Chondrocyte (in vitro differentiated cells): ENCODE data around the gene KHDC1. TPM values are rescaled to one million over a fixed set of nuclear protein-coding genes. Genes with fewer than 3 reads are reported as not detected.
"Not testable (repeated sequence)": the region's sequence is repeated elsewhere in the genome, so short reads cannot be mapped to it uniquely, and the experiment has no call there.

Experiments
- DNase-seq: peaks from one replicate; pipeline ENCODE4 v3.0.0; 2021; ENCODE audit warnings: mixed read lengths, low spot score
- H3K27ac Mint-ChIP-seq: one replicate; pipeline ENCODE4 v1.8.0; 2021; ENCODE audit warnings: mild to moderate bottlenecking, moderate library complexity, mixed read lengths; ENCODE audit not compliant: unreplicated experiment
- H3K27me3 Mint-ChIP-seq: 2 replicates; pipeline ENCODE4 v1.8.0; 2021; ENCODE audit warnings: low read depth, mixed read lengths
- H3K36me3 Mint-ChIP-seq: 2 replicates; pipeline ENCODE4 v1.8.0; 2021; ENCODE audit warnings: low read depth, mixed read lengths
- H3K4me1 Mint-ChIP-seq: 2 replicates; pipeline ENCODE4 v1.8.0; 2021; ENCODE audit warnings: low read depth, mild to moderate bottlenecking, mixed read lengths
- H3K4me3 Mint-ChIP-seq: one replicate; pipeline ENCODE4 v1.8.0; 2021; ENCODE audit warnings: mild to moderate bottlenecking, moderate library complexity, mixed read lengths; ENCODE audit not compliant: unreplicated experiment
- H3K9me3 Mint-ChIP-seq: 2 replicates; pipeline ENCODE4 v1.8.0; 2021; ENCODE audit warnings: low read depth, mixed read lengths
- CTCF ChIP-seq: fragments of 200-600 bp; sonication (generic); IDR thresholded peaks from 2 replicates; pipeline ENCODE4 v1.5.0; 2021; ENCODE audit warnings: antibody characterized with exemption, mild to moderate bottlenecking, moderate library complexity
- total RNA-seq: library from RNA; stranded (reverse); gene quantifications from 3 replicates; pipeline ENCODE4 v1.2.1, GENCODE V29; 2021

The KHDC1 gene
- total RNA-seq, 1 donor from 2014 or later: 4.0 TPM

DNA sequence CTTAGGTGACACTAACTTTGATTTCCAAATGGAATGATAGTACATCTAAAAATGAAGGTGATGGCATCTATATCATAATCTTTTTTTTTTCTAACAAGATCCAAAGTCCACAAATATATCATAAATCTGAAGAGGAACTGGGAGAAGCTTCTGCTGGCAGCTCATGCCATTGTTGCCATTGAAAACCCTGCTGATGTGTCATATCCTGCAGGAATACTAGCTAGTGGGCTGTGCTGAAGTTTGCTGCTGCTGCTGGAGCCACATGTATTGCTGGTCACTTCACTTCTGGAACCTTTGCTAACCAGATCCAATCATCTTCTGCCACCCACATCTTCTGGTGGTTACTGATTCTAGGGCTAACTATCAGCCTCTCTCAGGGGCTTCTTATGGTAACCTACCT is 27.4 kb upstream of the KHDC1 start:
- no peak for TF ChIP-seq CTCF
- no peak overlapping the region for H3K27ac Mint-ChIP-seq
- peaks cover 2% of the 10 kb centered on the region for H3K9me3 Mint-ChIP-seq
- H3K36me3 Mint-ChIP-seq: peaks cover 4% of the 10 kb centered on the region
- no peak for DNase-seq
- no peaks in the 10 kb centered on the region for H3K27me3 Mint-ChIP-seq
- H3K4me1 Mint-ChIP-seq: peaks cover 4% of the 10 kb centered on the region
- H3K4me3 Mint-ChIP-seq: no peak overlapping the region

DNA sequence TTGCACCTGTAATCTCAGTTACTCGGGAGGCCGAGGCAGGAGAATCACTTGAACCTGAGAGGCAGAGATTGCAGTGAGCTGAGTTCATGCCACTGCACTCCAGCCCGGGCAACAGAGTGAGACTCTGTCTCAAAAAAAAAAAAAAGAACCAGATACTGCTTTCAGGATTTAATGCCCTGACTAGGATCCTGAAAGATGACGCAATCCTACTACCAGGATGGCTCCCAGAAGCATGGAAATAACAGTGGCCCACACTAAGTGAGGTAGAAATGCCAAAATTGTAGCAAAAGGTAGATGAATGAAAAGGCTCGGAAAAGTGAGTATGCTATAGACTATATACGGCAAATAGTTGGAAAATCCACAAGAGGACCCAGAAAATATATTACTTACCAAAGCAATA is 23.8 kb upstream of the KHDC1 start:
- TF ChIP-seq CTCF: no peak
- Mint-ChIP-seq H3K27me3 (no peaks in the 10 kb centered on the region), H3K9me3 (no peaks in the 10 kb centered on the region), H3K36me3 (no peaks in the 10 kb centered on the region), H3K27ac (no peak overlapping the region), H3K4me1 (peaks cover 4% of the 10 kb centered on the region), H3K4me3 (no peak overlapping the region)
- no peak for DNase-seq

DNA sequence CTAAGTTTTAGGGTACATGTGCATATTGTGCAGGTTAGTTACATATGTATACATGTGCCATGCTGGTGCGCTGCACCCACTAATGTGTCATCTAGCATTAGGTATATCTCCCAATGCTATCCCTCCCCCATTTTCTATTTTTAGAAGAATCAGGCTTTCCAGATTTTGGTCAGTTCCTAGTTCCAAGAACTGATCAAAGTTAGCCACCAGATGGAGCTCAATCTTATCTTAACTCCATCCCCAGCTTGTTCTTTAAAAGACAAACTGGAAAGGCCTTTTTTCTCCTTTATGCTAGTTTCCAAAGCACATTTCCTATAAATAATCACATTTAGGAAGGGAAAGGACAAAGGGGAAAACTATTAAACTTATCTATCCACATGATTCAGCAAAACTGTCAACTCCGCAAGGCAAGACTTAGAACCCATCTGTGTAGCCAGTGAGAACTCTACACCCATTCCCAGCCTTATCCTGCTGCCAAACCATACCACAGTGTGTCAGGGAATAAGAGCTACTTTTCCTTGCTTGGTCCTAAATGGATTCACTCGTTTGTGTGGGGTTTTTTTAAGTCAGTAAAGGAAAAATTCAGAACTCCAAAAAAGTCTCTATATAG is 22.8 kb upstream of the KHDC1 start:
- peak overlapping the region; percentile 36 for H3K27ac Mint-ChIP-seq
- no peaks in the 10 kb centered on the region for H3K9me3 Mint-ChIP-seq
- H3K27me3 Mint-ChIP-seq: no peaks in the 10 kb centered on the region
- peaks cover 4% of the 10 kb centered on the region for H3K4me1 Mint-ChIP-seq
- peak; percentile 82 for TF ChIP-seq CTCF
- no peak for DNase-seq
- no peak overlapping the region for H3K4me3 Mint-ChIP-seq
- H3K36me3 Mint-ChIP-seq: no peaks in the 10 kb centered on the region

- Mint-ChIP-seq H3K9me3 (no peaks in the 10 kb centered on the region), H3K4me1 (peaks cover 4% of the 10 kb centered on the region), H3K4me3 (no peak overlapping the region), H3K27ac (no peak overlapping the region), H3K27me3 (no peaks in the 10 kb centered on the region), H3K36me3 (no peaks in the 10 kb centered on the region)
- no peak for TF ChIP-seq CTCF
- DNase-seq: no peak
Measured at GRCh38 chr6:73282871-73283270, 19.9 kb upstream of the KHDC1 start.

DNA sequence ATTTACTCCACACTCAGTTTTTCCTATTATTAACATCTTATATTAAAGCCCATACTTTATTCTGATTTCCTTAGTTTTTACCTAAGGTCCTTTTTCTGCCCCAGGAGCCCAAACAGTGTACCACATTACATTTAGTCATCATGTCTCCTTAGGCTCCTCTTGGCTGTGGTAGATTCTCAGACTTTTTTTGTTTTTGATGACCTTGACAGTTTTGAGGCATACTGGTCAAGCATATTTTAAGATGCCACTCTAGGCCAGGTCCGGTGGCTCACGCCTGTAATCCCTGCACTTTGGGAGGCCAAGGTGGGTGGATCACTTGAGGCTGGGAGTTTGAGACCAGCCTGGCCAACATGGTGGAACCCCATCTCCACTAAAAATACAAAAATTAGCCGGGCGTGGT is 18.7 kb upstream of the KHDC1 start:
- H3K36me3 Mint-ChIP-seq, H3K4me3 Mint-ChIP-seq, H3K27me3 Mint-ChIP-seq, H3K4me1 Mint-ChIP-seq, DNase-seq, H3K27ac Mint-ChIP-seq, H3K9me3 Mint-ChIP-seq: not testable (repeated sequence)

- not testable (repeated sequence) for H3K4me1 Mint-ChIP-seq, H3K36me3 Mint-ChIP-seq, H3K27ac Mint-ChIP-seq, H3K9me3 Mint-ChIP-seq, H3K4me3 Mint-ChIP-seq, DNase-seq, H3K27me3 Mint-ChIP-seq
Measured at GRCh38 chr6:73269296-73269695, 6.3 kb upstream of the KHDC1 start.

- not testable (repeated sequence) for H3K4me1 Mint-ChIP-seq, H3K27me3 Mint-ChIP-seq, H3K4me3 Mint-ChIP-seq, H3K27ac Mint-ChIP-seq, H3K9me3 Mint-ChIP-seq, H3K36me3 Mint-ChIP-seq, DNase-seq
Measured at GRCh38 chr6:73268896-73269295, 5.9 kb upstream of the KHDC1 start.
